CD14-positive monocyte (primary cell): ENCODE data around the gene RPUSD4. TPM values are rescaled to one million over a fixed set of nuclear protein-coding genes. Genes with fewer than 3 reads are reported as not detected.

ENCODE experiments used
- DNase-seq, 3 donors: peaks; one replicate each; pipeline ENCODE4 v3.0.0-alpha.2; 2011 to 2022
- H2AFZ ChIP-seq: 2 replicates; pipeline ENCODE4 v1.6.0; 2012; ENCODE audit warnings: mild to moderate bottlenecking, low read depth, low read length, inconsistent platforms; ENCODE audit not compliant: insufficient read depth, poor library complexity, severe bottlenecking
- H3K27ac ChIP-seq, 2 donors: 1 replicate in 1 of 2; 2 replicates in 1 of 2; pipeline ENCODE4 v1.5.1; 2012 to 2013; ENCODE audit warnings: low read length in 2 of 2, control low read depth in 1 of 2, inconsistent platforms in 1 of 2, low read depth in 1 of 2, mild to moderate bottlenecking in 1 of 2
- H3K27me3 ChIP-seq, 2 donors: one replicate each; pipeline versions ENCODE4 v1.6.0 to v1.6.1; 2011 to 2013; ENCODE audit warnings: low read length in 2 of 2; ENCODE audit not compliant: control insufficient read depth in 2 of 2, insufficient read depth in 2 of 2
- H3K36me3 ChIP-seq, 2 donors: replicated peaks in 1 of 2; 1 replicate in 1 of 2; 2 replicates in 1 of 2; pipeline versions ENCODE4 v1.5.1 to v1.6.1; 2012 to 2013; ENCODE audit warnings: low read length in 2 of 2, control low read depth in 1 of 2, inconsistent platforms in 1 of 2, mild to moderate bottlenecking in 1 of 2; ENCODE audit not compliant: insufficient read depth in 2 of 2, control insufficient read depth in 1 of 2
- H3K4me1 ChIP-seq, 2 donors: 1 replicate in 1 of 2; 2 replicates in 1 of 2; pipeline versions ENCODE4 v1.5.1 to v1.6.1; 2012 to 2013; ENCODE audit warnings: low read length in 2 of 2, control low read depth in 1 of 2, inconsistent platforms in 1 of 2, mild to moderate bottlenecking in 1 of 2, moderate library complexity in 1 of 2; ENCODE audit not compliant: insufficient read depth in 2 of 2, control insufficient read depth in 1 of 2
- H3K4me2 ChIP-seq: replicated peaks from 2 replicates; pipeline ENCODE3; 2012; ENCODE audit warnings: low read length, moderate library complexity, mild to moderate bottlenecking; ENCODE audit not compliant: poor library complexity, severe bottlenecking; ENCODE audit errors: extremely low read depth
- H3K4me3 ChIP-seq, 3 experiments: fragments of 200-600 bp in 1 of 3; sonication (generic) in 1 of 3; replicated peaks in 1 of 3; 1 replicate in 2 of 3; 2 replicates in 1 of 3; pipeline ENCODE4 v1.5.1; 2011 to 2013; ENCODE audit warnings: low read length in 3 of 3, mild to moderate bottlenecking in 3 of 3, control low read depth in 2 of 3, low read depth in 2 of 3, inconsistent platforms in 1 of 3, moderate library complexity in 1 of 3
- H3K79me2 ChIP-seq: 2 replicates; pipeline ENCODE4 v1.6.0; 2012; ENCODE audit warnings: mild to moderate bottlenecking, control low read depth, inconsistent platforms, low read length, moderate library complexity; ENCODE audit not compliant: insufficient read depth
- H3K9ac ChIP-seq: 2 replicates; pipeline ENCODE4 v1.6.0; 2017; ENCODE audit warnings: low read length, mild to moderate bottlenecking; ENCODE audit not compliant: insufficient read depth, poor library complexity, severe bottlenecking
- H3K9me3 ChIP-seq, 2 donors: replicated peaks in 1 of 2; 1 replicate in 1 of 2; 2 replicates in 1 of 2; pipeline versions ENCODE4 v1.5.1 to v1.6.1; 2012 to 2013; ENCODE audit warnings: low read length in 2 of 2, control low read depth in 1 of 2; ENCODE audit not compliant: control insufficient read depth in 1 of 2, insufficient read depth in 1 of 2
- H4K20me1 ChIP-seq: 2 replicates; pipeline ENCODE4 v1.6.0; 2012; ENCODE audit warnings: mild to moderate bottlenecking, low read length, control low read depth, moderate library complexity; ENCODE audit not compliant: insufficient read depth
- H3K27ac Mint-ChIP-seq, 7 donors: one replicate each; pipeline ENCODE4 v1.8.0; 2020; ENCODE audit warnings: mild to moderate bottlenecking in 7 of 7, mixed read lengths in 7 of 7, moderate library complexity in 6 of 7, inconsistent platforms in 2 of 7
- H3K27me3 Mint-ChIP-seq, 3 donors: one replicate each; pipeline ENCODE4 v1.8.0; 2021 to 2022; ENCODE audit warnings: low read depth in 3 of 3, mild to moderate bottlenecking in 3 of 3, mixed read lengths in 3 of 3, moderate library complexity in 3 of 3, inconsistent platforms in 1 of 3
- H3K36me3 Mint-ChIP-seq, 2 donors: one replicate each; pipeline ENCODE4 v1.8.0; 2020; ENCODE audit warnings: mixed read lengths in 2 of 2, inconsistent platforms in 1 of 2, mild to moderate bottlenecking in 1 of 2
- H3K4me1 Mint-ChIP-seq: one replicate; pipeline ENCODE4 v1.8.0; 2020; ENCODE audit warnings: mild to moderate bottlenecking, mixed read lengths
- H3K4me3 Mint-ChIP-seq, 2 donors: one replicate each; pipeline ENCODE4 v1.8.0; 2020; ENCODE audit warnings: mild to moderate bottlenecking in 2 of 2, mixed read lengths in 2 of 2, moderate library complexity in 1 of 2
- H3K9me3 Mint-ChIP-seq, 7 donors: one replicate each; pipeline ENCODE4 v1.8.0; 2020 to 2022; ENCODE audit warnings: mixed read lengths in 7 of 7, mild to moderate bottlenecking in 6 of 7, moderate library complexity in 6 of 7, inconsistent platforms in 2 of 7
- WGBS: methylation state at CpG from one replicate; pipeline ENCODE4 v1.1.5; 2013; ENCODE audit warnings: missing lambda C conversion rate; ENCODE audit not compliant: insufficient coverage; 5-methylcytosine and 5-hydroxymethylcytosine counted together
- intact Hi-C, 2 donors: fragments of 100-400 bp; cut with micrococcal nuclease; formaldehyde crosslinking; loops; one replicate each; pipeline versions ENCODE4 v1.15.0 to v1.15.1; 2023
- polyA plus RNA-seq, 3 donors: library from polyadenylated mRNA; depleted of rRNA in 1 of 3; unstranded in 2 of 3; stranded (reverse) in 1 of 3; fragments of 300-500 nt in 2 of 3; fragments of >200 nt in 1 of 3; fragmentation: Illumina TruSeq in 2 of 3; gene quantifications; 1 replicate in 2 of 3; 2 replicates in 1 of 3; pipeline ENCODE4 v1.2.3, GENCODE V29; 2012 to 2021
- TF ChIP-seq, protein P1 (sequence below): fragments of 200-600 bp; IDR thresholded peaks from one replicate; pipeline ENCODE4 v1.8.0; 2022; ENCODE audit warnings: antibody characterized with exemption, mild to moderate bottlenecking

Gene RPUSD4
- polyA plus RNA-seq, 3 donors = 9.0 to 15.5 (median 10.3) TPM

DNA sequence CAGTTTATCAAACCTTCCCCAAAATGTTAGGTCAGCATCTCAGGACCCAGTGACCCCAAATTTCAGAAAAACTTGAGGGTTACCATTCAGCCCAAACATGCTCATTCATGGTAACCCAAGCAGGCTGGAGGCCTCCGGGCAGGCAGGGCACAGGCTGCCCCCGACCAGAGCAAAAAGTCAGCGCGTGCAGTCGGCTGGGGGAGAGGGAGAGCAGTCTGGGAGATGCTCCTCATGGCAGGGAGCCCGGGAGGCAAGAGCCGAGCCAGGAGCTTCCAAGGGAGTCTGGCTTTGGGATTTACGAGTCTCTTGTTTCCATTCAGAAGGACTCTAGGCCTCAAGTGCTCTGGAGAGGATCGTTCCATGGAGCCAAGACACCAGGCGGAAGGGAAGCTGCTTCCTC lies 45.7 kb downstream of the RPUSD4 start:
- no peak overlapping the region for H2AFZ ChIP-seq
- H3K4me2 ChIP-seq = no peak overlapping the region
- no peaks in the 10 kb centered on the region for H3K79me2 ChIP-seq
- Mint-ChIP-seq H3K27ac (no peak overlapping the region), H3K9me3 (peaks cover 0 to 6% (median 0%) of the 10 kb centered on the region in 7 donors), H3K4me1 (no peaks in the 10 kb centered on the region), H3K36me3 (no peaks in the 10 kb centered on the region), H3K4me3 (no peak overlapping the region), H3K27me3 (peaks cover 2 to 3% (median 2%) of the 10 kb centered on the region in 3 donors)
- H3K9me3 ChIP-seq = no peaks in the 10 kb centered on the region
- TF ChIP-seq, protein P1, sequence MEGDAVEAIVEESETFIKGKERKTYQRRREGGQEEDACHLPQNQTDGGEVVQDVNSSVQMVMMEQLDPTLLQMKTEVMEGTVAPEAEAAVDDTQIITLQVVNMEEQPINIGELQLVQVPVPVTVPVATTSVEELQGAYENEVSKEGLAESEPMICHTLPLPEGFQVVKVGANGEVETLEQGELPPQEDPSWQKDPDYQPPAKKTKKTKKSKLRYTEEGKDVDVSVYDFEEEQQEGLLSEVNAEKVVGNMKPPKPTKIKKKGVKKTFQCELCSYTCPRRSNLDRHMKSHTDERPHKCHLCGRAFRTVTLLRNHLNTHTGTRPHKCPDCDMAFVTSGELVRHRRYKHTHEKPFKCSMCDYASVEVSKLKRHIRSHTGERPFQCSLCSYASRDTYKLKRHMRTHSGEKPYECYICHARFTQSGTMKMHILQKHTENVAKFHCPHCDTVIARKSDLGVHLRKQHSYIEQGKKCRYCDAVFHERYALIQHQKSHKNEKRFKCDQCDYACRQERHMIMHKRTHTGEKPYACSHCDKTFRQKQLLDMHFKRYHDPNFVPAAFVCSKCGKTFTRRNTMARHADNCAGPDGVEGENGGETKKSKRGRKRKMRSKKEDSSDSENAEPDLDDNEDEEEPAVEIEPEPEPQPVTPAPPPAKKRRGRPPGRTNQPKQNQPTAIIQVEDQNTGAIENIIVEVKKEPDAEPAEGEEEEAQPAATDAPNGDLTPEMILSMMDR = no peak
- H3K27ac ChIP-seq = no peak overlapping the region
- no peak overlapping the region for H3K4me3 ChIP-seq
- no peaks in the 10 kb centered on the region for H3K4me1 ChIP-seq
- H3K27me3 ChIP-seq = no peaks in the 10 kb centered on the region
- no peak overlapping the region for H3K9ac ChIP-seq
- H4K20me1 ChIP-seq = no peaks in the 10 kb centered on the region
- no peak for DNase-seq
- intact Hi-C loops = no loop called here
- WGBS = 100% methylated on average over 5 of the region's 10 CpGs
- H3K36me3 ChIP-seq = no peaks in the 10 kb centered on the region

DNA sequence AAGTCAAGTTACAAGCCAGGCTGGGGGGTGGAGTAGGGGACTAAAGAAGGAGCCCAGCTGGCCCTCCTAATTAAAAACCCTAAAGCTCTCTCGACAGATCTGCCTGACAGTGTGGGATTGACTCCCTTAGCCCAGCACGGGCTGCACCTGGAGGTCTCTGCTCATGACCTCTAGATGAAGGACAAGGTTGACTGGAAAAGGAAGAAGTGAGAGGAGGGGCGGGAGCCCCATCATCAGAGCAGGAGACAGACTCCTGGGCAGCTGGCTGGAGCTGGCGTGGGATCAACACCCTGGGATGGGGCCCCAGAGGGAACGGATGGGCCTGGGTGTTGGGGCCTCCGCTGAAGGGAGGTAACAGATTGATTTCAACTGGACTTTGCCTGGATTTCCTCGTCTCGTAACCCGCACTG lies 46.1 kb downstream of the RPUSD4 start:
- no peak overlapping the region for H3K4me3 ChIP-seq
- no peak overlapping the region for H3K9ac ChIP-seq
- no peak for DNase-seq
- Mint-ChIP-seq H3K4me1 (no peaks in the 10 kb centered on the region), H3K9me3 (peaks cover 0 to 6% (median 0%) of the 10 kb centered on the region in 7 donors), H3K36me3 (no peaks in the 10 kb centered on the region), H3K4me3 (no peak overlapping the region), H3K27me3 (peaks cover 2 to 3% (median 2%) of the 10 kb centered on the region in 3 donors), H3K27ac (no peak overlapping the region)
- H3K79me2 ChIP-seq = no peaks in the 10 kb centered on the region
- no peaks in the 10 kb centered on the region for H3K36me3 ChIP-seq
- H3K9me3 ChIP-seq = no peaks in the 10 kb centered on the region
- no peak overlapping the region for H2AFZ ChIP-seq
- no peak overlapping the region for H3K27ac ChIP-seq
- H3K27me3 ChIP-seq = no peaks in the 10 kb centered on the region
- intact Hi-C loops = no loop called here
- H3K4me2 ChIP-seq = no peak overlapping the region
- no peaks in the 10 kb centered on the region for H4K20me1 ChIP-seq
- no peaks in the 10 kb centered on the region for H3K4me1 ChIP-seq
- TF ChIP-seq, protein P1 = no peak
- WGBS = 98% methylated on average over 6 of the region's 9 CpGs
